Measurements from ENCODE around the gene HOXA13. TPM values are rescaled to one million over a fixed set of nuclear protein-coding genes. Genes with fewer than 3 reads are reported as not detected.

The HOXA13 gene
- total RNA-seq, 1 donor from 2014 or later: 14.5 TPM

DNA sequence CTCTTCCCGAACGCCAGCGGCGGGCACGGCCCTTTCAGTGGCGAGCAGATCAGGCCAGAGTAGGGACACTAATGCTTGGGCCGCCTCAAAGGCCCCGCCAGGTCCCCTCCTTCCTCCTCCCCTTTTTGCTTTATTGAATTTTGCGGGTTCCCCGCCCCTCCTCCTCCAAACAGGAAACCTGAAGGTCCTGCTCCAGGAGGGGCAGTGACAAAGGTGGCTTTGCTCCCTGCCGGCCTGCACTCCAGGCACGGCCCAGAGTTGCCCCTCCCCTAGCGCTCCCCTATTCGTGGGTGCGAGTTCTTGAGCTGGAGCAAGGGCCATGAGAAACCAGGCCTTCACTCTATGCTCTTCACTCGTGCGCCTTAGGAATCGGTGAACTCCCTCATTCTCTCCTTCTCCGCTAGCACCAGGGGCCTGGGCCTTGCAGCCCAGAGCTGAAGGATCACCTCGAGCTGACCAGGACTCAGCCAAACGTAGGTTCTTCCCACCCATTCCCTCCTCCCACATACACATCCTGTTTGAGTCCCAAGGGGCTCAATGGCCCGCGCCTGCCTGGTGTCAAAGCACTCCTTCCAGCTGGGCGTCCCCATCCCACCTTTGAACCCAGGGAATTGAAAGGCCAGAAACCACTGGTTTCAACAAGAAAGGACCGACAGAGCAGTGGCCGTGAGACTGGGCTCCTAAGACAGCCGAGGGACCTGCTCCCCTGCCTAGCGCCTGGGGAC, 51.7 kb downstream of the HOXA13 start:
- intact Hi-C loops (cut with DNase I): no loop called here
- H3K36me3 ChIP-seq: peaks cover 0 to 7% of the 10 kb centered on the region in 2 donors
- peak in 1 of 2 donors; percentile 69 for DNase-seq (ENCODE audit: extremely low spot score in 2 of 2)
- peaks cover 46% of the 10 kb centered on the region for H3K4me1 ChIP-seq
- H3K9me3 ChIP-seq: no peaks in the 10 kb centered on the region
- H3K27me3 ChIP-seq: no peaks in the 10 kb centered on the region
- TF ChIP-seq CTCF (IDR thresholded peaks at IDR 0.05): no peak
- no peak for TF ChIP-seq POLR2A (IDR thresholded peaks at IDR 0.05)
- no peak for TF ChIP-seq POLR2AphosphoS5 (IDR thresholded peaks at IDR 0.05; ENCODE audit: insufficient read depth in 1 of 2, low read depth in 1 of 2)
- peak overlapping the region; percentile 84 for H3K27ac ChIP-seq
- peak overlapping the region; percentile 39 to 49 for H3K4me3 ChIP-seq

- H3K4me3 ChIP-seq: peak within 1 kb of the TSS; percentile 39 to 49
- no peaks in the 10 kb centered on the region for H3K9me3 ChIP-seq
- DNase-seq (ENCODE audit: extremely low spot score in 2 of 2): peak in 1 of 2 donors; percentile 85
- H3K27me3 ChIP-seq: no peaks in the 10 kb centered on the region
- peaks cover 0 to 7% of the 10 kb centered on the region in 2 donors for H3K36me3 ChIP-seq
- TF ChIP-seq POLR2AphosphoS5 (IDR thresholded peaks at IDR 0.05; ENCODE audit: insufficient read depth in 1 of 2, low read depth in 1 of 2): peak in 1 of 2 donors; percentile 5
- TF ChIP-seq POLR2A (IDR thresholded peaks at IDR 0.05): no peak
- H3K27ac ChIP-seq: peak within 1 kb of the TSS; percentile 84
- intact Hi-C loops (cut with DNase I): no loop called here
- H3K4me1 ChIP-seq: peaks cover 46% of the 10 kb centered on the region
These were observed 52.5 kb downstream of the HOXA13 start, which contains the start of gene HOXA6 for GRCh38 chr7:27147199-27148030. Gene HOXA6 (minus strand): TSS chr7:27147774. CDS start chr7:27147749, 25 bp downstream.

- Histone ChIP-seq H3K36me3 (peaks cover 0 to 10% of the 10 kb centered on the region in 2 donors), H3K4me1 (peaks cover 43% of the 10 kb centered on the region), H3K27ac (no peak overlapping the region), H3K9me3 (no peaks in the 10 kb centered on the region), H3K27me3 (no peaks in the 10 kb centered on the region), H3K4me3 (peak overlapping the region in 1 of 2 donors; percentile 49)
- TF ChIP-seq POLR2A (IDR thresholded peaks at IDR 0.05): no peak
- no peak for TF ChIP-seq CTCF (IDR thresholded peaks at IDR 0.05)
- TF ChIP-seq POLR2AphosphoS5 (IDR thresholded peaks at IDR 0.05; ENCODE audit: insufficient read depth in 1 of 2, low read depth in 1 of 2): no peak
- DNase-seq (ENCODE audit: extremely low spot score in 2 of 2): peak in 1 of 2 donors; percentile 76
- intact Hi-C loops (cut with DNase I): no loop called here
These were observed 53.2 kb downstream of the HOXA13 start for GRCh38 chr7:27146491-27147198.

DNA sequence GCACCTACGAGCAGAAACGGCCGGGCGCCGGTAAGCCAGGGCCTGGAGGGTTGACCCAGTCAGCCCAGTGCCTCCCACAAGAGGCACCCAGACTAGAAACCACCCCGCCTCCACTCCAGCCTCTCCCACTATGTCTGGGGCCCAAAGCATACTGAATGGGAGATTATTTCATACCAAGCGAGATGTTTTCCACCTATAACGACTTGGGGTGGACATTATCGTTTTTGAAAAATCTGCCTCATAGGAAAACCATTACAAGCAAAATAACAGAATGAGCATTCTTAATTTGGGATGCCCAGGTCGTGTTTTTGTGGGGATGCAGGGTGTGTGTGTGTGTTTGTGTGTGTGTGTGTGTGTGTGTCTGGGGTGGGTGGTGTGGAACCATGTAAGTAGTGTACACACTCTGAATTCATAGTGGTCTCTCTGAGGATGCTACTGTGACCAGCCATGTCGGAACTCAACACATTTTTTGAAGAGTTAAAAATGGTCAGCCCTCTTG, 53.9 kb downstream of the HOXA13 start:
- Histone ChIP-seq H3K4me3 (no peak overlapping the region), H3K9me3 (no peaks in the 10 kb centered on the region), H3K27me3 (no peaks in the 10 kb centered on the region), H3K27ac (no peak overlapping the region), H3K4me1 (peaks cover 43% of the 10 kb centered on the region), H3K36me3 (peaks cover 0 to 11% of the 10 kb centered on the region in 2 donors)
- TF ChIP-seq CTCF (IDR thresholded peaks at IDR 0.05): no peak
- intact Hi-C loops (cut with DNase I): no loop called here
- DNase-seq (ENCODE audit: extremely low spot score in 2 of 2): no peak

Measured in vagina (tissue), 2 donors.